Measurements from ENCODE around the gene MRAP2.

The MRAP2 gene, protein sequence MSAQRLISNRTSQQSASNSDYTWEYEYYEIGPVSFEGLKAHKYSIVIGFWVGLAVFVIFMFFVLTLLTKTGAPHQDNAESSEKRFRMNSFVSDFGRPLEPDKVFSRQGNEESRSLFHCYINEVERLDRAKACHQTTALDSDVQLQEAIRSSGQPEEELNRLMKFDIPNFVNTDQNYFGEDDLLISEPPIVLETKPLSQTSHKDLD

DNA sequence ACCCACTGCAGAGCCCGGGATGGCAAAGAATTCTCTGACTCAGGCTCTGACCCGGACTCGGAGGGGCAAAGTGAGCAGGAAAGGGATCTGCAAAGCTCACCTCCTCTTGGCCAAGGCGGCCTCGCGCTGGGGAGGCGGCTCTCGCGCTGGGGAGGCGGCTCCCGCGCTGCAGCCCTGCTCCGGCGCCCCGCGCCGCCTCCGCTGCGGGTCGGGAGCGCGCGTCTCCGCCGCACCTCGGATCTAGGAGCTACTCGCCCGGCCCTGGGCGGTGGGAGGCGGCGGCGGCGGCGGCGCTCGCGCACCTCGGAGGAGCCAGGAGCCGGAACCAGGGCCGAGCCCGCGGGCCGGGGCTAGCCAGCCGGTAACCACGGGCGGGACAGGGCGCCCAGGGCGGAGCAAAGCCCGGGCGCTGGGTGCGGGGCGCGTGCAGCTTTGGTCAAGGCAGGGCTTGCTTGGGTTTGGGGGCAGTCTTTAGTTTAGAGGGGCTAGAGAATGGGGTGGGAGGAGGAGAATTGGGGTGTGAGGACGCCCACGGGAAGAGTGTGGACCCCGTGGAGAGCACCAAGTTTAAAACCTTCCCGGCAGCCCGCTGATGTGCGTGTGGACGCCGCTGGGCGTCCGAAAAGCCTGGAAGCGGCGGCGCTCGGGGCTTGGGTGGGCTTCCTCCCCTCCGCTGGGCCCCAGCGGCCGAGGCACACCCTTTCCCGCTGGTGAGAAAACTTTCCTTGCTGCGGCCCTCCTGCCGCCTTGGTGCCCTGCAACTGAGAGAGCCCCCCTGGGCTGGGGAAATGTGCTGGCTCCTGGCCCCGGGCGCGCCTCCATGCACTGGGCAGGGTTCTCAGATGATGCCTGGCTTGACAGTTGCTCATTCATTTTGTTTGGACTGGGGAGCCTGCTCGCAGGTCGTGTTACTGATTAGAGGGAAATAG is at the start of gene MRAP2:
Gene MRAP2, plus strand, starts transcription at position 250 of the 929 bp plus-strand sequence. CDS start 21,547 bp downstream, outside the sequence.
- DNase-seq: no peak

DNA sequence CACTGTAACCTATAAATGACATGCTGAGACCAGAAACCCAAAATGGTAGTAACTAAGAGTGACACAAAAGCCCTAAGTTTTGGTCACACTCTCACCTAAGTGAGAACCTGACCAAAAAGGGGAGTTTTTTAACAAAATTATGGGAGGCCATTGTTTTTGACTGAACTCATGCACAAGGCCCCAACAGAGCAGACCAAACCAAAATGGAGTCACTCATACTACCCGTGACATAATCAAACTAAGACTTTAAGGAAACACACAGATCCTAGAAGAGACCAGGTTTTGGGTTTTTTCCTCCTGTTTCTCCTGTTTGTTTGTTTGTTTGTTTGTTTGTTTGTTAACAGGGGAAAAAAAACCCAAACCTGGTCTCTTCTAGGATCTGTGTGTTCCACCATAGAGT is 49.2 kb upstream of the MRAP2 start:
- DNase-seq: no peak

DNA sequence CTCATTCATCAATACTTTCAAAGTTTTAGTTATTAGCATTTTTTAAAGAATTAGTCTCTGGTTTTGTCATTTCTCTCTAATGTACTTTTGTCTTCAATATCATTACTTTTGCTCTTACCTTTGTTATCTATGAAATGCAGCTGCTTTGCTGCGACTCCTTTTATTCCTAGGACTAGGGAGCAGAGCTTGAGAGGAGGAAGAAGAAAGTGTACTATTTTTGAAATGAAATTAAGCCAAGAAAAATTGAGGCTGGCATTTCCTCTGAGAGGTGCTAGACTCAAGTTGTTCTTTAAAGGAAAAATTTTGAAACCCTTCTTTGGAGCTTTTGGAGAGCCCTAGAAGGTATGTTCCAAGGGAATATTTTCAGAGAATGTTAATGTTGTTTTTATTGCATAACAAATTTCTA is 48.3 kb upstream of the MRAP2 start:
- no peak for DNase-seq

DNA sequence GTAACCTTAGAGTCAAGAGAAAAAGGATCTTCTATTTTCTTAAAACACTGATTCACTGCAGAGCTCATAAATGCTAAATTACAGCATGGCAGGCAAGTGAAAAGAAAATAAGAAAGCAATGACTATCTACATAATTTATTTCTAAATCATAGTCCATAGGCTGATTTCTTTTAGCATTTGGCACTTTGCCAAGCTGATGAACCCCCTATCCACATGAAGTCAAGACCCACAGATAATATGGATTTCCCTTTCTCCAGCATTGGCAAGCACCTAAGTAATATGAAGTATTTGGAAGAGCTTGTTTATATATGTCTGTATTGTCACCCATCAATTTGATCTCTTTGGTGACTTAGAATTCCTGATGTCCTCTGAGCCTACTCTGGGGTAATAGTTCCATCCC is 47.9 kb upstream of the MRAP2 start:
- no peak for DNase-seq

DNA sequence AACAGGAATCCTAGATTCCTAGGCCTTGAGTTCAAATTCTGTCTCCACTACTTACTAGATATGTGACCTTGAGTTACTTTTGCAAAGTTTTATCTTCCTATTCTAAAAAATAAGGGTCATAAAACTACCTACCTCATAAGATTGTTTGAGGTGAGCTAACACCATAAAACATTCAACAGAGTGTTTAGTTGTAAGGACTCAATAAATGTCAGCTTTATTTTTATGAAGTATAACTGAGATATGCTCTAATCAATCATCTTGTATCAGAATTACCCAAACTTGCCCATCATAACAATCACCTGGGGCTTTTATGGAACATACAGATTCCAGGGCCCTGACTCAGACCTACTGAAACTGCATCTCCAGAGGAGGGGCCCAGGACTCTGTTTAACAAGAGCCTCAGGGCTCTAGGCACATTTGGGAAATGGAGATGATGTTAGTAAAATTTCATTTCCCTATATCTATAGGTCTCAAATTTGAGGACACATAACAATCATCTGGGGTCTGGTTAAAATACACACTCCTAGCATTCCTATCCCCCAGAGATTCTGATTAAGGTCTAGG is 35.5 kb upstream of the MRAP2 start:
- DNase-seq: no peak

DNA sequence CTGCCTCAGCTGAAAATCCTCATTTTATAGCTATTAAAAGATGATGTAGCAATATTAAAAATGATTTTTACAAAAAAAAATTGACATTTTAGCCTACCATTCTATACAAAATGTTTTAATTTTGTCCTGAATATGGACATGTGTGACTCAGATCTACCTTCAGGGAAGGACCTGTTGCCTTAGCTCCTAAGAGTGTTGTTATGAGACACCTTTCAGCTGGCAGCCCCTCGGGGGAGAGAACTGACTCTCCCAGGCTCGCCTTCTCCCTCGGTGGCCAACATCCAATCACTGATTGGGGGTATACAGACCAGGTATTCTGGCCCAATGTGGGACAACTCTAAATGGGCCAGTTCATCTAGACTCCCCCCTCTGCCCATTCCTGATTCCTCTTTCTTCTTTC is 32.5 kb upstream of the MRAP2 start:
- DNase-seq: no peak

DNA sequence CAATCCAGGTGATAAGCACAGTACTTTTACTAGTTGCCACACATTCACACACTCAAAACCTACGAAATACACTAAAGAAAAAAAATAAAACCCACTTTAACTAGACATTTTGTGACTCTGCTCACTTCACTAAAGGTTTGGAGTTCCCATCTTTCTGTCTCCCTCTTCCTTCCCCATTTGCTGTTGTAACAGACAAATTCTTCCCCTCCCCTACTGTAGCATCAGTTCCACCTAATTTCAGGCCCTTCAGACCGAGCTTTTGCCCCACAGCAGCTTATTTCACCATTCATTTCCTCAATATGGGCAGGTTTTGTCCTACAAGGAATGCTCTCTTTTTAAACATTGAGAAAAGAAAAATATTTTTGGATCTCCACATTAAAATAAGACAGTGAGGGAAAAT is 31.3 kb upstream of the MRAP2 start:
- DNase-seq: no peak

DNA sequence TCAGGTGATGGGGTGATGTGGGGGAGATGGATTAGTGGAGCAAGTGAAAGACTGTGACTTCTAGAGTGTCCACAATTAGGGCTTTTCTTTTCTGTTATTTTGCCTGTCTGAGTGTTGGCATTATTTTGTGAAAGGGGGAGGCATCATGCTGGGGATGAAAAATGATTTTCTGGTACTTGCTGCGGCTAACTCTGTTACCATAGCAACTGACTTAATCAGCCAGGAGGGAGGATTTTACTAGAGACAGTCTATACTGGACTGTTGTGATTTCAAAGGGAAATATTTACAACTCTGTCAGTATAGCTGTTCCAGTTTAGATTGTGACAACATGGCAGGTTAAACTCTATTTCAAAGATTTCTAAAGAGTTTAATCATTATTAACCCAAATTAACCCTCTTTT is 30.4 kb upstream of the MRAP2 start:
- DNase-seq: no peak

DNA sequence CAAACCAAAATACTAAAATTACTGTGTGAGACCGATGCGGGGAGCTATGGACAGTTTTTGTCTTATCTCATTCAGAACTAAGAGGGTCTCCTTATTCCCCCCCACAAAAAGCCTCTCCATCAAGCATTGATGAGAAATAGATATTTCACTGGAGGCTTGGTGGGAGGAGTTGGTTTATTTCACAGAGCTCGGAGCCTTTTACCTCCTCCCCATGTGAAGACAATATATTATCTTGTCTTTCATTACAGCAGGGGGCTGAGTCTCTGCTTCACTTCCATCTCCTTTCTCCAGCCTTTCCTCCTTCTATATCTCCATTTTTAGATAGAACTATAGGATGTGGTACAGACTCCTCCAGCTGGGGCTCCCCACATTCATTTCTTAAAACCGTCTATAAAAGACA is 29.9 kb upstream of the MRAP2 start:
- no peak for DNase-seq

DNA sequence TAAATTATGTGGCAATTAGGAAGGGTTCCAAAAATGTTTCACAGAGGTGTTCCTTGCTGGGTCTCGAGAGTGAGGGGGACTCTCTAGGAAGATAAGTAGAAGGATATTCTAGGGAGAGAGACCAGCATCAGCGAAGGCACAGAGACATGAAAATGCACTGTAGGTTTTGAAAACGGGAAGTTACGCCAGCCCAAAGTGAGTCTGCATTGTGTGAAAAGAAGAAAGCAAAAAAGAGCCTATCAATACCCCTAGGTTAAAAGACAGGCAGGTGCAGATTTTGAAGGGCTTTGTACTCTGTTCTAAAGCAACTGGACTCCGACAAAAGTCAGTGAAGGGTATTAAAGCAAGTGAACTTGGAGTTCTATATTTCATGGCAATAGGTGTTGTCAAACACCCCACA is 25.7 kb upstream of the MRAP2 start:
- no peak for DNase-seq

DNA sequence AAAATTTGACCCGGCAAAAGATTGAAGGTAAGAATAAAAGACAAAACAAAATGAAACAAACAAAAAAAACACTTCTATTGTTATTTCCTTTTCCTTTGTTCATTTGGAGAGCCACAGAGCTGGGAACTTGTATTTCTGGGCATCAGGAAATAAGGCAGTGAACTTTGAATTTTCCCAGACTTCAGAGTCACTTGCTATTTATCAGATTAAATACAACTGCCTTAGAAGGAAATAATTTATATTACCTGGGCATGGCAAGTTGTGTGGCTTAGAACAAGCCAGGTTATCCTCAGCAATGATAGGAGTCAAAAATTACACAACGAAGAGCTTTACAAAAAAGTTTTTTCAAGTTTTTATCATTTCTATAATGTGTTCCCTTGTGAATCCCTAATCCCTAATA is 20.2 kb upstream of the MRAP2 start:
- no peak for DNase-seq

DNA sequence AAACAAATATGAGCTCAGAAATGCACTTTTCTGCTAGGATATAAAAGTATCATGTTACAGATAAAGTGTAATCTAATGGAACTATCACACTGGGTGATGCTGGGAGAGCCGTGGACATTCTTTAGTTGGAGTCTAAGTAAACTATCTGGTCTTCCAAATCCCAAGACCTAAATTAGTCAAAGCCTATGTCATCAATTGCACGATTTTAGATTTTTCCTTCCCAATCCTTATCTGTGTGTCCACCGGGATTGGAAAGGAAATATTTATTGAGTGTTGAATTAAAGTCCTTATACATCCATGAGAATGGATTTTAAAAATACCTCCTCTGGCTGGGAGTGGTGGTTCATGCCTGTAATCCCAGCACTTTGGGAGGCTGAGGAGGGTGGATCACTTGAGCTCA is 19.6 kb upstream of the MRAP2 start:
- DNase-seq: no peak

DNA sequence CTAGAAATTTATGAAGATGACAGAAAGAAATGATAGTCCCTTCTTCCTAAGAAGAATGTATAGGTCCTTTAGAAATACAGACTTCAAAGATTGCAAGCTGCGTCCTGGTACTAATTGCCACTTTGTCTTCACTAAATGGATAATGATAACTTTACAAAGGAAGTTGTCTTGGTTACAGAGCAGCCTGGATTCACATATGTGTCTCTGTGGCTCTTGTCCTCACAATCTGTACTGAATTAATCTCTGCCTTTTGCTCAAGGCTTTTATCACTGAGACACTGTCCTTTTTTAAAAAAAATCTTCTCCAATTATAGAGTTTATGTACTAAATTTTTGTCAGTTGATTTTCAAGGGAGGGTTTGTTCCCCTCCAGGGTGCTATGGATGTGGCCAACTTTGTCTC is 17.5 kb upstream of the MRAP2 start:
- DNase-seq: no peak

DNA sequence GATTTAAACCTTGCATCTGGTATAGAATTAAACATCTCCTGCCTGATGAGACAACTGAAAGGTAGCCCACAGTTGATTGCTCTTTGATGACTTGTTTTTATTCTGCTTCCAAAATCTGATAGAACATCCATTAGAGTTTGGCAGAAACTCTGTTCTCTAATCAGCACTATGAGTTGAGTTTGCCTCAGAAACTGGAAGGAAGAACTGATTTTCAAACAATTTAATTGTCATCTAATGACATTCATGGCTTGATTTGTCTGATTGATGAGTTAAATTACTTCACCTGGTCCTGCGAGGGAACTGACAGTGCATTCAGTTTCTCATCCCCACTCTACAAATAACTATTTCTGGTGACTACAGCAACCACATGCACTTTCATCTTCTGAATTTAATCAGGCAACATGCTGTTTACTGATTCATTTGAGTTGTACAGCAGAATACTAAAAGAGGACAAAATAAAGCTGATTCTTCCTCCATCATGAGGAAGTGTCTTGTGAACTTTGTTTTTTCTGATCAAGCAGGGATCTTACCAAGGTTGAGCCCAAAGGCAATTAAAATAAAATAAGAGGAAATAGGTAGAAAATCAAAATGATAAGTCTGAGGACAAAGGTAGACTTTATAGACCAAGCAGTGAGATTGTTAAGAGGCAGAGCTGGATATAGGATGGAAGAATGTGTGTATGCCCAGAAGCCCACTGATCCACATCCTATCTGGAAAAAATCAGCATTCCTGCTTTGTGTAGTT is 15.7 kb upstream of the MRAP2 start:
- DNase-seq: no peak

DNA sequence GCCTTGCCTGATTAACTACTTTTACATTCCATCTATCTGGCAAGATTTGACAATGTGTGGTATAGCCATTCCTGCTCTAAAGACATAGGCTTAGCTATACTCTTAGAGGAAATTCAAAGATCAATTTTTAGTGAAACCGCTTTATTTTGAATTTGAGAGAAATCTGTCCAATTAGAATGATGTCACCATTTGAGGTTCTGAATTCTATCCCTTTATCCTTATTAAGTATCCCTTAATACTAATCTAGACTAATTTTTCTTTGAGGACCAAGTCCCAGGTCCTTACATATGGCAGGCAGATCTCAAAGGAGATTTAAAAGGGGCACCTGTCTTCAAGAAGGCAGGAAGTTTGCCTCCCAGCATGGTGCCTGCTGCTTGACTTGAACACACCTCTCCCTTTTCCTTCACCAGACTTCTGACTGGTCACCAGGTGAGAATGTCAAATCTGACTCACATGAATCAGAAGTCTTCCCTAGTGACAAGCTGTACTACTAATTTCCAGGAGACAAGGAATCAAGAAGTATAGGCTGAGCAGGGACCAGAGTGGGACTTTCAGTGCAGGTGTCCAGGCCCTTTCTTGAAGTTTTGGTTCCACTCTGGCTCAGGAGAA is 15.0 kb upstream of the MRAP2 start:
- no peak for DNase-seq

DNA sequence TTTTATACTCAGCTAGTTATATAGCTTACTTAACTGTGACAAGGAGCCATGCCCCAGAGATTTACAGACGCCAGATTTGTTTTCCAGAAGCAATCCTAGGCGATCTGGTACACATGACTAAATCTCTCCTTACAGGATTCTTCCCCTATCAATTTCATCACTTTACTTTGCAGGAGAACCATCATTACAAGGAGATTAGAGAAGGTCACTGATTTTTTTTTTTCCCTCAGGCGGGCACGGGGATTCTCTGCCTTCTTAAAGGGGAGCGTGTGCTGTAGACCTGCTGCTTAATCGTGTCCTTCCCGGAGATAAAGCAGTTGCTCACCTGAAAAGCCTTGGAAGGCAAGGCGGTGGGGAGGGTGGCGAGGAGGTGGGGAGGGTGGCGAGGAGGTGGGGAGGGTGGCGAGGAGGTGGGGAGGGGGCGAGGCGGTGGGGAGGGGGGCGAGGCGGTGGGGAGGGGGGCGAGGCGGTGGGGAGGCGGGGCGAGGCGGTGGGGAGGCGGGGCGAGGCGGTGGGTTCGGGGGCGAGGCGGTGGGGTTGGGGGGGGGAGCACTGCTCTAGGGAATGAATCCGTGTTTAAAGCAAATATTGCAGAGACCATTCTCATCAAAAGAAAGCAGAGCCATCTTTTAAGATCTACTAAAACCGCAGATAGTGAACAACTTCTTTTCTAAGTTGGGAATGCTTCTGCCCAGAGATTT is 14.3 kb upstream of the MRAP2 start:
- no peak for DNase-seq

DNA sequence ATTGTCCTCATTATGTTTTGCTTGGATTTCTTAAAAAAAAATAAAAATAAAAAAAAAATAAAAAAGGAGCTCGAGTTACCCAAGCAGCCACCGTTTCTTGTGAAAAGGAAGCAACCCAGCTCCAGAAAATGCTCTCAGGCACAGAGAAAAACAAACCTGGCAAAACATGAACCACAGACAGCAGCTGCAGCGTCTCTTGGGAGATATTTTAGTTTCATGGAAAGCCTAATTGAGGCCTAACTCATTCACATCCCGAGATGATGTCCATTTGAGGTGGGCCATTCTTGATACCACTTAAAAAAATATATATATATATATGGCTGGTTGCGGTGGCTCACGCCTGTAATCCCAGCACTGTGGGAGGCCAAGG is 13.7 kb upstream of the MRAP2 start:
- DNase-seq: no peak

DNA sequence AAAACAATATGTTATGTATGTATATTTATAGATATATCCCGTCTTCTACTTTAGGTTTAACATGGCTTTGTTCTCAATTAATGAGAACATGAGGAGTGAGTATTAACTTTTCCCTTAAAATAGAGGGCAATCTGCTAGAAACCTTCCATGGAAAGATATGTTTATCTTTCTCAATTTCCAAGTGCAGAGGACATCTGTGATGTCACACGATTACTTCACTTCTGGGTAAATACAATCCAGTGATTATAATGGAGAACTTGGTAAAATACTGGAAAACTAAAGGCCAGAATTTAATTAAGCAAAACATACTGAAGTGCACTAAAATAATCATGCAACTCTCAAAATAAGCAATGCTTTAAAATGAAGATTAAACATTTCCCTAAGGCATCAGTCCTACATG is 11.9 kb upstream of the MRAP2 start:
- DNase-seq: no peak

DNA sequence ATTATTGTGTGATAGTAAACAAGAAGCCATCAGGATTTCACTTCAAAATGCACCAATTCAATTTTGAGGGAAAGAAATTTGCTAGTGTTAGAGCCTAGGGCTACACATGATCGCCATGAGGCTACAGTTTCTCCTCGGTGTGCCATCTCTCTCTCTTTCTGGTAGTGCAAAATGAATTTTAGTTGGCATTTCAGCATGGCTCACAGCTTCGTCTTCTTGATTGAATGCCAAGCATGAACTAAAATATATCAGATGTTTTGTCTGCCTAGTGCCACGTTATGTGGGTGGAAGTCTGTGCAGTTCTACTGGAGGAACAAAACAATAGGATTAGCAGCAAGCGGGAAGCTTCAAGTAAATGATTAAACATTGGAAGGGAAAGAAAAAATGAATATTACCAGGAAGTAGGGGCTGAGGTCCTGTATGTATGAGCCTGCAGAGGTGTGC is 6.8 kb upstream of the MRAP2 start:
- no peak for DNase-seq

DNA sequence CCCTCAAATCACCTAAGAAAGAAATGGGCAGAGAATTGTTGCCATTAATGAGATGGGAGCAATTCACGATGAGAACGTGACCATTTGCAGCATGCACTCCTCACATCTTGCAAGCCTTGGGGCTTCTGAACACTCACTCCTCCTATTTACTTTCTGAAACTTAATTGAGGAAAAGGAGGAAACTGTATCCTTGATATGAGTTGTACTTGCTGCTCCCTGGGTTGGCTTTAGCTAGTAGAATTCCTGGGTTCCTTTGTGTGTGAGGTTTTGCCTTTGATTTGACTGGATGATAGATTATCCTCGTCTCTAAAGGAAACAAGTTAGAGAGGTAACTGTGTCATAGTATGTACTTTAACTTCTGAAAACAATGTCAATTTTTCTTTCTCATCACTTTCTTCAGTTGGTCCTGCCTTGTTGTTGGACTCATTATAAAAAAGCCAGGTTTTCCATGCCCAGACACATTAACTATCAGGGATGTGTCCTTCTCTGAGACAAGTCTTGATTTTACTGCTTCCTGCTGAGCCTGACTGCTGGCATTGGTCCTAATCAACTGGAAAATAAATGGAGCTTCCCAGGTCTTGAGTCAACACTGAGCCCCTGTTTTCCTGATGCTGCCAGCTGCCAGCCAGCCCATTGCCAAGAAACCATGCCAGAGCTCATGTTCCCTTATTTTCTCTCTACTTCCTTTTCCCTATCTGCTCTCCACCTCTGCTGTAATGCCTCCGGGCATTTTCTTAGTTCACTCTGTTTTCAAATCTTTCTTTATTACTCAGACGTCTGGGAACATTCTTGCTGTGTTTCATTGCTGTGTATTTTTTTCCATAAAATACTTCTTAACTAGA is 6.0 kb upstream of the MRAP2 start:
- DNase-seq: no peak

DNA sequence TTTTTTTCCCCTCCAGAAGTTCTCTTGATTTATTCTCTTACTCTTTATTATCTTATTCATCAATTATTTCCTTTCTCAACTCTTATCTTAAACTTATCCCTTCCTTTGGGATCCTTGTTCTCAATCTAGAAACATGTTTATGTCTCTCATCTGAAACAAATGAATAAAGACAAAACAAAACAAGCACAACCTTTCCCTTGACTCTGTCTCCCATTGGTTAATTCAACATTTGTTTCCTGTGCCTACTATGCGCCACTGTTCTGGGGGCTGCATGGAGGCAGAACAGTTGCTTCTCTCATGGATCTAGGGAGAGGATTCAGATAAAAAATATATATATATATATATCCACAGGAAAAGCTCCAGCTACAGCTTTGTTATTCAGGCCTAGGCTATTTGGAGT is 5.2 kb upstream of the MRAP2 start:
- DNase-seq: no peak

All from activated CD4-positive, CD25-positive, alpha-beta regulatory T cell treated with anti-CD3 and anti-CD28 coated beads, Interleukin-2, amount 50 U/mL, for 72 hours (primary cell).